GM18868 (cell line): Measurements from ENCODE around the gene CETP.
"Not testable (repeated sequence)": the region's sequence is repeated elsewhere in the genome, so short reads cannot be mapped to it uniquely, and the experiment has no call there.

Source experiments
- ATAC-seq: cut with Tn5 transposase; IDR thresholded peaks from one replicate; pipeline ENCODE4 v1.9.1; 2021; ENCODE audit warnings: mild to moderate bottlenecking, moderate library complexity; ENCODE audit not compliant: unreplicated experiment

Gene CETP

GRCh38 chr16:56953006-56953405, 8.7 kb upstream of the CETP start:
- ATAC-seq = no peak

- ATAC-seq = no peak
Observed at GRCh38 chr16:56956076-56956475, 5.7 kb upstream of the CETP start.

DNA sequence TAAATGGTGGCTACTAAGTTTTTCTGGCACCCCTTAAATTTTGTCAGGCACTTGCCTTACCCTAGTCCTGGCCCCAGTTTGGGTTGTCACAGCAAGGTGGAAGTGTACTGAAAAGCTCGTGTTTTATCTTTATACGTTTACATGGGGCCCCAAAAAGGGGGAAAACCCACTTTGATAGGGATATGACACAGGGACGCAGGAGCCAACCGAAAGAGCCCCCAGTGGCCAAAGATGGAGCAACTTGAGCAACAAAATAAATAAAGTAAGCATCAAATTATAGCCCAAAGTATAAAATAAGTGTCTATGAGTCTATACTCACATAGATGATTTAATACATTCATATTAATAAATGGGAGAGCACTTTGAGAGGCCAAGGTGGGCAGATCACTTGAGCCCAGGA, 5.0 kb upstream of the CETP start:
- no peak for ATAC-seq

DNA sequence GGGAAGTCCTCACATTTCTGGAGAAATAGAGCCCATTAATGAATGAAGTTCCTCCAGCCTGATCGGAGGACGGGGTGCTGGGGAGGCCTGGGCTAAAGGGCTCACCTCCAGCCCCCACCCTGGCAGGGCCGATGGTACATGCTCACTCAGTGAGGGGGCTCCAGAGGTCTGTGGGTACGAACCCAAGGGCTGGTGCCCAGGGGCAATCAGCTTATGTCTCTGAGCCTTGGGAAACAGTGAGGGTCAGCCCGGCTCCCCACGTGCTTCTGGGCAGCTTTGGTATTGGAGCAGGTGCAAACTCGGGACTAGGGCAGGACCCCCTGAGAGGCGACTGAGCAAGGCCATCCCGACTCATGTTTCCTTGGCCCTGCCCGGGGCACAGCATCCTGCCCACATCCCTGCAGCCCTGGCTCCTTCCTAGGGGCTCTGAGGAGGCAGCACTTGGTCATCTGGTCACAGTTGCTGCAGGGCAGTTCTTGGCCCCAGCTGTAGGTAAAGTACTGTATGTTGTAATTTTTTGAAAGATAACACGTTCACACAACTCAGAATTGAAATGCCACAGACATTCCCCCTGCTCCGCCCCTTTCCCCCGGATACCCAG, 969 bp upstream of the CETP start:
- ATAC-seq = no peak

GRCh38 chr16:56961386-56961785, 364 bp upstream of the CETP start:
- ATAC-seq = no peak

- ATAC-seq = peak; percentile 67
Observed at GRCh38 chr16:56964243-56965148, 2.7 kb downstream of the CETP start.

DNA sequence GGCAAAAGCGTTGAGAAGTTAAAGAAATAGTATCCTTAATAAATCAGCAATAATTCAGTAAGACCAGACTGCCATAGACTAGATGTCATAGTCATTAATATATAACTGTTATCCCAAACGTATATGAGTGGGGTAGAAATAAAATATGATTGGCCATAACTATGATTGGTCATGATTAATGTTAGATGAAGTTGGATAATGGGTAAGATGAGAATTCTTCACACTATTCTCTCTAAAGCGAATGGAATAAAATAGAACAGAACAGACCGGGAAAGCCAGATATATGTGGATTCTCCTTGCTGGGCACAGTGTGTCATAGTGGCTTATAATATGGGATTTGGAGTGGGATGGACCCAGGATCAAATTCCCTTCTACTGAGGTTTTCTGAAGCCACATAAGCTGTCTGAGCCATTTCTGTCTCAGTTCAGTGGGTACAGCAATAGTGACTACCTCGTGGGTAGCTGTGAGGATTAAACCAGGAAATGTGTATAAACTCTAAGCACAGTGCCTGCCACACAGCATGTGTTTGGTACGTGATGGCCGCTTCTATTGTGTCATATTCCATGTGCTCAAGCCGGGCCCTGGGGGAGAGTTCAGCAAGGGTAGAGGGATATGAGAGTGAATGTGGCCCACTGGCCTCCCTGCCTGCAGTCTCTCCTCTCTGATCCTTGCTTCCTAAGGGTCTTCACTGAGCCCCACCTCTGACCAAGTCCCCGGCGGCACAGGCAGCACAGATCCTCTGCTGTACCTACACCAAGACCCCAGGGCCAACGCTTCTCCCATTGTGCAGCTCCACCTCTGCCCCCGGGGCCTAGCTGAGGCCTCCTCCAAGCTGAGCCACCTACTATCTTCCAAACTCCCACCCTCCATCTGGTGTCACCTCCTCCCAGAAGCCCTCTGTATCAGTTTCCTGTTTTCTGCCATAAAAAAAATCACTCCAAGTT, 3.7 kb downstream of the CETP start:
- ATAC-seq = no peak

GRCh38 chr16:56966093-56966475, 4.3 kb downstream of the CETP start:
- ATAC-seq = no peak

DNA sequence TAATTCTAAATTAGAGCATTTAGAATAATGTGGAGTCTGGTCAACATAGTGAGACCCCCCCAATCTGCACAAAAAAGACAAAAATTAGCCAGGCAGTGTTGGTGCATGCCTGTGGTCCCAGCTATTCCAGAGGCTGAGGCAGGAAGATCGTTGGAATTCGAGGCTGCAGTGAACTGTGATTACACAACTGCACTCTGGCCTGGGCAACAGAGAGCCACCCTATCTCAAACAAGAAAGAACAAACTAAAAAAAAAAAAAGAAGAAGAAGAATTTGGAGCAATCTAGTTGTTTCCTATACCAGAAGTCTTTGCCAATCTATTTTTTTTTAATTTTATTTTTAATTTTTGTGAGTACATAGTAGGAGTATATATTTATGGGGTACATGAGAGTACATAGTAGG, 6.0 kb downstream of the CETP start:
- ATAC-seq = no peak

GRCh38 chr16:56969769-56970168, 8.0 kb downstream of the CETP start:
- no peak for ATAC-seq

GRCh38 chr16:56970934-56971767, 9.4 kb downstream of the CETP start:
- peak; percentile 85 for ATAC-seq

DNA sequence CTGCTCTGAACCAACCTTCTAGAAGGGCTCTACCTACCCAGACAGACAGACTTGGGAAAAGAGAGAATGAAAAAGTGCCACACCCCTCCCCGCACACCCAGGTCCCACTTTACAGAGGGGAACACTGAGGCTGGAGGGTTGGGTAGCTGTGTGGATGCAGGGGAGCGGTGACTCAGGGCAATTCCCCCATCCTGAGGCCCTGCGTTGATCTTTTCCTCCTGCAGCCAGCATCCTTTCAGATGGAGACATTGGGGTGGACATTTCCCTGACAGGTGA, 10.0 kb downstream of the CETP start:
- no peak for ATAC-seq

DNA sequence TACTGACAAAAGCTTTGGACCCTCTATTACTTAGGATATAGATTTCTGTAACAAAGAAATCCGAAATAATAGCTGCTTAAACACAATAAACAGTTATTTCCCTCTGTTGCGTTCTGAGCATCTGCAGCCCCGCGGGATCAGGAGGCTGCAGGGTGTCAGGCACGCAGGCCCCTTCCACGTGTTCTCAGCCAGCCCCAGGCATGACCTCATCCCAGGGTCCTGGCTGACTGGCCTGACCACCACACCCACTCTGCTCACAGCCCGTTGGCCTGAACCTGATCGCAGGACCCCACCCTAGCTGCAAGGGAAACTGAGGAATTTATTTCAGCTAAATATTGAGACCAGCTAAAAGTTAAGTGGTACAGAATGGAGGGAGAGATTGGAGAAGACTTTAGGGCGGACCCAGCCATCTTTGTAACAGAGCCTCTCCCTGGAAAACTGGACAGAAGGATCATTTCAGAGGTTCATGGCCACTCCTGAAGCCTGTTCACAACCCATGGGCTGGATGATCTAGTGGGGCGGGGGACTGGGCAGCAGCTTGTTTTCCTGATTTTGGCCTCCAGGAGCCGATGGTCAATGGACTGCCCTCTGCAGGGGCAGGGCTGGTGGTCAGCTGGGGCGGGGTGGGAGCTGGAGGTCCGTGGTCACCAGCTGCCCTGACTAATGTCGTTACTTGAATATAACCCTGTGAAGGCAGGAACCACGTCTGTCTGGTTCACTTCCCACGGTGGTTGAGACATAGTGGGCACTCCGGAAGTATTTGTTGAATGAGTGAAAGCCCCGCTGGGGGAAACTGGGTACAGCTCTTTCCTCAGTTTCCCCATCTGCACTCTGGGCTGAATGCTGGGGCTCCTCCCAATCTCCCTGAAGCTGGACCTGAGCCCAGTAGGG, 10.9 kb downstream of the CETP start:
- no peak for ATAC-seq

DNA sequence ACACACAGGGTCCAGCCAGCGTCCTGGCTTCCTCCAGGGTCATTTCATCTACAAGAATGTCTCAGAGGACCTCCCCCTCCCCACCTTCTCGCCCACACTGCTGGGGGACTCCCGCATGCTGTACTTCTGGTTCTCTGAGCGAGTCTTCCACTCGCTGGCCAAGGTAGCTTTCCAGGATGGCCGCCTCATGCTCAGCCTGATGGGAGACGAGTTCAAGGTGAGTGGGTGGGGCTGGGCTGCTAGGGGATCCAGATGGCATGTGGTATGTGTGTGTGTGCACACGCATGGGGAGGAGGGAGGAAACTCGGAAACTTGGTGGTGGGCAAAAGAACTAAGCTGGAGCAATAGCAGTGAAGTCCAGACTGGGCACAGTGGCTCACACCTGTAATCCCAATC, 11.5 kb downstream of the CETP start:
- no peak for ATAC-seq

GRCh38 chr16:56973899-56974298, 12.1 kb downstream of the CETP start:
- not testable (repeated sequence) for ATAC-seq

DNA sequence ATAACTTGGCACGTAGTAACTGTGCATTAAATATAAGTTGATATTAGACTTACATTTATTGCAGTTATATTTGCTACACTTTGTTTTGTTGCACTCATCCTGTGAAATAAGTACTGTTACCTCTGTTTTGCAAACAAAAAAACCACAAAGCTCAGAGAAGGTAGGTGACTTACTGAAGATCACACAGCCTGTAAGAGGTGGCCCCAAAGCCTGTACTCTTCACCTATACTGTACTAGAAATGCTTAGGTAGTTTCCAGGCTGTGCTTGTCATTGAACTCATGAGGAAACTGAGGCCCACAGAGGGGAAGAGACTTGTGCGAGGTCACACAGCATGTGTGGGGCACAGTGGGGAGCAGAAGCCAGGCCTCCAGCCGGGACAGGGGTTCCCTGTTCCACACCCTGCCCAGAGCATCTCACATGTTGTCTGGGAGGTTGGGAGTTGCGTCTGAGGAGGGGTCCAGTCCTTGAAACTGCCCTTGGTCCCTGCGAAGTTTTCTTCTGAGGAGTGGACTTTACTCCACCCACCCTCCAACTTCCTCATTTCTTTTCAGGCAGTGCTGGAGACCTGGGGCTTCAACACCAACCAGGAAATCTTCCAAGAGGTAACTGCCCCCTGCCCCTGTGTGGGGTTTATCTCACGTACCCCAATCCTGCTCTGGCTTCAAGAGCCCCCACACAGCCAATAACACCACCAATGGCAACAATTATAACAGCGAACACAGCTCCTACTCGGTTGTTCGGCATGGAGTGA, 13.0 kb downstream of the CETP start:
- no peak for ATAC-seq

DNA sequence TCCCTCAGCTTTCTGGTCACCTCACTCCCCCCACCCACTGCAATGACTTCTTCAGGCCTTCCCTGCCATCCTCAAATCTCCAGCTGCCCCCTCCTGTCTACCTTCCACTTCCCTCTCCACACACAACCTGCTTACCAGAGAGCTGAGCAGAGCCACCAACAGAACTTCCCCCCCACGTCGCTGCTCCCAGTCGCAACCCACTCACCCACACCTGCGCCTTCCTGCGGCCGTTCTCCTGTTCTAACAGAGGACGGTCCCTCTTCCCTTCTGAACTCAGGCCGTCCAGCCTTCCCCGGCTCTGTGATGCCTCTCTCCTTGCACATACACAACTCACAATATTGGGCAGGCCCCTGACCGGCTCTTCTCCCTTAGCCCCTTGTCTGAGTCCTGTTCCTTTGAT, 14.0 kb downstream of the CETP start:
- no peak for ATAC-seq

- ATAC-seq = no peak
Observed at GRCh38 chr16:56977216-56977615, 15.5 kb downstream of the CETP start.

- no peak for ATAC-seq
Observed at GRCh38 chr16:56977823-56978430, 16.2 kb downstream of the CETP start.
